ENCODE results near the gene RASGRF1.

RASGRF1 gene

DNA sequence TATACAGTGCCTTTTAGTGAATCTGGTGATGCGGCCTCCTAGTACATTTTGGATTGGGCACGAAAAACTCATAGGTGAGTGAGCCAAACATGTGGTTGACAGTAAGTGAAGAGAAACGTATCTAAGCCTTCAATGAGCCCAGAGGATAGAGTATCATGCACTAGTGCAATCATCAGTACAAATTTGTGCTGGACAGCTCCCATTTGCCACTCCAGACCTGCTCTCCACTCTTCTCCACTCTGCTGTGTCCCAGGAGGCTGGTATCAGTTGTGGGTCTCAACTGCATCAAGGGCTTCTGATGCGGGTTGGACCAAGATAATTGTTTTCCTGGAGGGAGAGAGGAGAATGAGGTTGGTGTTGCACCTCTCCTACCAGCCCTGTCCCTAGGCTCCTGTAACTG, 9.1 kb upstream of the RASGRF1 start:
- DNase-seq, result no peak

GRCh38 chr15:79094611-79095021, 4.0 kb upstream of the RASGRF1 start:
- no peak for DNase-seq

DNA sequence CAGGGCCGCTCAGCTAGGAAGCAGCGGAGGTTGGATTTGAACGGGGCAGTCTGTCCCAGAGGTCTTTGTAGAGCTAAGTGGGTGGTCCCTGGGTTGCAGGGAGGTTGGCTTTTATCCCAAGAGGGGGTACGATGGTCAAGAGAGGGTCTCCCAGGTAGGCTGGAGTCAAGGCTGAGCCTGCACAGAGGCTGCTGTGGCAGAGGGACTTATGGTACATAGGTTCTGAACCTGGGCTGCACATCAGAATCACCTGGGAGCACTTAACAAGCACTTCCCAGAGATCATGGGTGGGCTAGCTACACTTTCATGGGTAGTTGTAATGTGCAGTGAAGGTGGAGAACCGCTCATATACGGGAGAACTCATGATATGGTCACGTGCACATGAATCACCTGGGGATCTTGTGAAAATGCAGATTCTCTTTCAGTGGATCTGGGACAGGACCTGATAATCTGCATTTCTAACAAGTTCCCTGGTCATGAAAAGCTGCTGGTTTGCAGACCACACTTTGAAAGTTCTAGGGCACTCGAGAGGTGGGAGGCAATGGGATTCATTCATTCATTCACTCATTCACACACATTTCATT, 2.9 kb upstream of the RASGRF1 start:
- DNase-seq, result no peak

GRCh38 chr15:79092382-79092781, 1.8 kb upstream of the RASGRF1 start:
- DNase-seq, result no peak

GRCh38 chr15:79091204-79091867, 756 bp upstream of the RASGRF1 start:
- DNase-seq, result no peak

GRCh38 chr15:79089890-79090486, 592 bp downstream of the RASGRF1 start:
- no peak for DNase-seq

DNA sequence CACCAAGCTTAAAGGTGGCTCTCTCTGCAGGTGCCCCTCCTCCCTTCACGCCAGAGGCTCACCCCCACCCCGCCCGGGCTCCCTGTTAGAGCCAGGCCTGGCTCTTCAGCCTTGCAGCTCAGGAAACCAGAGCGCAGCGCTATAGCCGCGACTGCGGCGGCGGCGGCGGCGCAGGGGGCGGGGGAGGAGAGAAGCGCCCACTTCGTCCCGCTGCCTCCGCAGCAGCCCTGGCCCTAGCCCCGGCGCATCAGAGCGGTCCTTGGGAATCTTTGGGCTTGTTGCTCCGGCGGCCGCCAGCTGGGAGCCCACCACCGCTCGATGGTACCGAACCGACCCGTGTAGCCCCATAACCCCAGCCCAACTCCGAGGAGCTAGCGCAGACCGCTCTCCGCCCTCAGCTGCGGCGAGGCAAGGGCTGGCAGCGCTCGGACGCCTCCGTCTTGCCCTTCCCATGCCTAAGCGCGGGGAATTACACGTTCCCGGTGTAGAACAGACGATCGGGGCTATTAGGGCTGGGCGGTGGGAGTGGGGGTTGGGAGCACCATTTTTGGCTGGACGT, 1.2 kb downstream of the RASGRF1 start:
- DNase-seq, result no peak

GRCh38 chr15:79088426-79089205, 2.0 kb downstream of the RASGRF1 start:
- no peak for DNase-seq

- DNase-seq, result no peak
These were observed 3.8 kb downstream of the RASGRF1 start for GRCh38 chr15:79086814-79087213.

GRCh38 chr15:79084308-79084968, 6.1 kb downstream of the RASGRF1 start:
- DNase-seq, result no peak

DNA sequence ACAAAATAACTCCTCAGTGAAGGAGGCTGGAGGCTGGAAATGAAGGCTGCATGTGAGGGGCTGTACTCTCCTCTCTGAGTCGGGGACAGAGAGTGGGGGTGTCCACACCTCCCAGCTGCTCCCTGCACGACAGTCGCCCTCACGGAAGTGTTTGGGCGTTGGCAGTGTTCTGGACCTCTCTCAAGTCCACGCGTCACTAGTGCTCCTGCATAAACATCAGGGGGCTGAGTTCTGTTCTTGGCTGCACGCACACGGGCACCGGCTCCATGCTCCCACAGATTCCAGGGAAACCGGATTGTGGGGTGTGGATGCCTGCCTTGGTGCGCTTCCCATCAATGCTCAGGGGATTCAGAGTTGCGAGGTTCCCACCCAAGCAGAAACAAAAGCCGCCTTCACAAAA, 7.4 kb downstream of the RASGRF1 start:
- DNase-seq, result no peak

DNA sequence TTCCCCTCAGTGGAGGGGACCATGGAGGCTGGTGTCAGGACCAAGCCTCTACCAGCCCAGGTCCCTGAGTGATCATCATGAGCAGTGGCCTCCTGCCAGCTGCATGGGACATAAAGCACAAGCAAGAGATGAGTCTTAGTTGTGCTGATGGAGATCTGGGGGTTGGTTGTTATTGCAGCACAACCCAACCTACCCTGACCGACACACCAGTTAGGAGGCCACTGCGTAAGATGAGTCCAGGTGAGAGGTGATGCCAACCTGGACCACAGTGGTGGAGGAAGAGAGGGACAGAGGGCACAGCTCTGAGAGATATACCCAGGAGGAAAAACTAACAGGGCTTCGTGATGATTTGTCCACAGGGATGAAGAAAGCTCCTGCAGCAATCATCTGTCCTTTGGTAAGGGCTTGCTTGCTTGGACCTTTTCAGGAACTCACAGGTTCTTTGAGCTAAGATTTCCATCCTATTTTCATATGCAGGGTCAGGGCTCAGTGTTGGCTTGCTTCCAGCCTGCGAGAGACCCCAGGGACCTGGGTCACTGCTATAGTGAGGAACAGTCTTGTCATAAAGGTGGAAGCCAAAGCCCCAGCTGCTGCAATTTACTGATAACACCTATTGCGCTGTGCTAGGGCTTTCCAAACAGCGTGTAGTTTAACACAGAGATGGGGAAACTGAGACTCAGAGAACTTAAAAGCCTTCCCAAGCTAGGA, 8.1 kb downstream of the RASGRF1 start:
- DNase-seq, result no peak

DNA sequence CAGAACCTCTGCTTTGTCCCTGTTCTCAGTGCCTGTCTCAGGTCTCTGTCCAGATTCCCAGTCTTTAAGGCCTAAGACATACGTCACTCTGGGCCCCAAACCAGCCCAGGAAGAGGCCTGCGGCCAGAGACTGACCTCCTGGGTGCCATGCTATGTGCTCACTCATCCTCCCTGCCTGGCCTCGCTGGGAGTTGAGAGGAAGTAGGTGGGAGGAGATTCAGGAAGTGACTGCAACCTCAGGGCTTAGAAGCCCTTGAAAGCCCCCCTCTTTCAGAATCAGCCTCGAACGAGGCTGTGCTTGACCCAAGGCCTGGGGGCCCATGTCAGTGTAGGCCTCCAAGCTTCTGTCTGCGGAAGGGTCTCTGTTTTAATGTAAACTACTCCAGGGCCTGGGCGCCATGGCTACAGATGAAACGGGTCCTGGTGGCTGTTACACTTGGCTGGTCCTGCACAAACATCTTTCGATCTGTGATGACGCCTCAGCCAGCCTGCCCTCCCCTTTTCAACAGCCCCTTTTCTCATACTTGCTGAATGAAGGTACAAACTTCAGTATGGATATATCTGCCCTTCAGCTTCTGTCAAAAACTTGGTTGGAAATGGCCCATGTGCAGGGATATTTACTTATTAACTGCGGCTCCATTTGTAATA, 11.7 kb downstream of the RASGRF1 start:
- no peak for DNase-seq

DNA sequence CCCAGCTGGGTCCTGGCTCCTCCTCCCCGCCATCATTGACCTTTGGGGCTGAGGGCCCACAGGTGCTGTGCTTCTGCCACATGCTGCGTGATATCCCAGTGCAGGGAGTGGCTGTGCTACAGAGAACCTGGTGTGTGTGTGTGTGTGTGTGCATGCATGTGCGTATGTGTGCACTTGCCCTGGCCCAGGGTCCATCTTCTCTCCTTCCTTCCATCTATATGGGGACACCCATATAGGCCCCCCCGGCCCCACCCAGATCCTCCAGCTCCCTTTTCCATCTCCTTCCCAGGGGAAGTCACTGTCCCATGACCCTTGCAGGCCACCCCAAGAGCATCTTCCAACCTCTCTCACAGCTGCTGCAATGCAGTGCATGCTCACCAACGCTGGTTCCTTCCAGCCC, 12.6 kb downstream of the RASGRF1 start:
- no peak for DNase-seq

- no peak for DNase-seq
These were observed 13.9 kb downstream of the RASGRF1 start for GRCh38 chr15:79076661-79077060.

DNA sequence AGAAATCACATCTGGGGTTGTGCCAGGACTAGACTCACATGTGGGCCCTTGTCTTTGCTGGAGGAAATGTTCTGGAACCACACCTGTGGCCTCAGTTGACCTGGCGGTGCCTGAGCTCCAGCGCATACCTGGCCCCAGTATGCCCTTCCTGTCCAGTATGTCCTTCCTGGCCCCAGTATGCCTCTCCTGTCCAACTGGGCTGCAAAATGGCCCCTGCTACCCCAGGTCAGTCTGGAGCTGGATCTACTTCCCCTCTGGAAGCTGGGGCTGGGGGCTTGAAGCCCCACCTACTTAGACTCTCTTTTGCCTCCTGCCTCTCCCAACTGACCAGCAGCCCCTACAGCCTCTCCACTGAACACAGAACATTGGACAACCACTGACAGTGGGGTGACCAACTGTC, 15.3 kb downstream of the RASGRF1 start:
- no peak for DNase-seq

GRCh38 chr15:79073336-79073735, 17.2 kb downstream of the RASGRF1 start:
- DNase-seq, result no peak

- DNase-seq, result no peak
These were observed 18.7 kb downstream of the RASGRF1 start for GRCh38 chr15:79071901-79072300.

- no peak for DNase-seq
These were observed 21.8 kb downstream of the RASGRF1 start for GRCh38 chr15:79068790-79069189.

GRCh38 chr15:79067969-79068368, 22.6 kb downstream of the RASGRF1 start:
- DNase-seq, result no peak

- no peak for DNase-seq
These were observed 23.3 kb downstream of the RASGRF1 start for GRCh38 chr15:79067072-79067833.

Data from stimulated activated CD4-positive, alpha-beta T cell treated with anti-CD3 and anti-CD28 coated beads, Interleukin-12 subunit alpha, Interleukin-12 subunit beta, amount 100 ng/mL, for 4 hours (primary cell).